Kidney (tissue), 14 donors: ENCODE measurements around the gene PPM1D. TPM values are rescaled to one million over a fixed set of nuclear protein-coding genes. Genes with fewer than 3 reads are reported as not detected.

Experiments
- DNase-seq, 5 donors: peaks; one replicate each; pipeline ENCODE4 v3.0.0-alpha.2; 2013 to 2020
- FAIRE-seq: peaks from 2 replicates; lab custom pipeline; 2012; peaks lifted over from hg19 to GRCh38; lab: Jason Lieb, UNC
- H3K27ac ChIP-seq, 2 donors: one replicate each; pipeline ENCODE4 v1.7.0; 2013; ENCODE audit warnings: low read depth in 2 of 2, low read length in 2 of 2, inconsistent platforms in 1 of 2
- H3K27me3 ChIP-seq: one replicate; pipeline ENCODE4 v1.7.1; 2013; ENCODE audit warnings: low read length, inconsistent platforms; ENCODE audit not compliant: control insufficient read depth, insufficient read depth
- H3K36me3 ChIP-seq, 3 donors: one replicate each; pipeline versions ENCODE4 v1.7.0 to v1.7.1; 2013; ENCODE audit warnings: low read length in 3 of 3, control low read depth in 1 of 3, inconsistent platforms in 1 of 3; ENCODE audit not compliant: insufficient read depth in 3 of 3, control insufficient read depth in 2 of 3
- H3K4me1 ChIP-seq, 3 donors: one replicate each; pipeline versions ENCODE4 v1.7.0 to v1.7.1; 2013; ENCODE audit warnings: low read length in 3 of 3, inconsistent platforms in 1 of 3, low read depth in 1 of 3; ENCODE audit not compliant: control insufficient read depth in 2 of 3, insufficient read depth in 2 of 3
- H3K4me3 ChIP-seq, 3 donors: one replicate each; pipeline versions ENCODE4 v1.7.0 to v1.8.1; 2013; ENCODE audit warnings: low read length in 3 of 3, control low read depth in 1 of 3, inconsistent platforms in 1 of 3
- H3K9ac ChIP-seq, 3 donors: one replicate each; pipeline versions ENCODE4 v1.7.0 to v1.7.1; 2013; ENCODE audit warnings: low read length in 3 of 3, control low read depth in 1 of 3, inconsistent platforms in 1 of 3
- H3K9me3 ChIP-seq, 3 donors: one replicate each; pipeline versions ENCODE4 v1.7.0 to v1.7.1; 2013; ENCODE audit warnings: low read length in 3 of 3, control low read depth in 1 of 3, inconsistent platforms in 1 of 3; ENCODE audit not compliant: control insufficient read depth in 2 of 3, insufficient read depth in 1 of 3
- CTCF ChIP-seq: IDR thresholded peaks from 3 replicates; pipeline ENCODE4 v1.5.1; 2012; ENCODE audit warnings: mild to moderate bottlenecking, moderate library complexity, borderline replicate concordance; ENCODE audit not compliant: insufficient read depth; ENCODE audit errors: extremely low read depth
- intact Hi-C: fragments of 100-400 bp; cut with DNase I; formaldehyde crosslinking; loops from one replicate; pipeline ENCODE4 v1.11.1; 2022
- polyA plus RNA-seq: library from polyadenylated mRNA; stranded (reverse); fragments of 350-450 nt; fragmentation: Illumina TruSeq; extraction: RNeasy Lipid Tissue Mini Kit (QIAGEN cat#74804); gene quantifications from one replicate; pipeline ENCODE4 v1.2.3, GENCODE V29; 2014; ENCODE audit warnings: low read depth, low replicate concordance; ENCODE audit not compliant: insufficient read depth
- total RNA-seq: library from RNA; stranded (reverse); fragmentation: NEBNext Ultra II Directional; extraction: Animal tissue kit (Norgen Biotek cat#: 25700); gene quantifications from one replicate; pipeline ENCODE4 v1.2.1, GENCODE V29; 2021
- donor health status: control.
- donor health status: control.
- donor health status: control.
- donor health status: control.
- donor health status: control.
- donor health status: DM: yes; HTN: yes; CAD: no.
- donor health status: Normal renal cell carcinoma (clear cell type).

PPM1D gene
- total and polyA plus RNA-seq, 2 donors from 2014 or later = 4.5 to 16.6 TPM

GRCh38 chr17:60555786-60556185 is 44.2 kb upstream of the PPM1D start:
- TF ChIP-seq CTCF = no peak
- Histone ChIP-seq H3K27ac (no peak overlapping the region), H3K27me3 (no peaks in the 10 kb centered on the region), H3K9me3 (peaks cover 0 to 5% (median 0%) of the 10 kb centered on the region in 3 donors), H3K4me3 (no peak overlapping the region), H3K36me3 (no peaks in the 10 kb centered on the region), H3K9ac (no peak overlapping the region), H3K4me1 (no peaks in the 10 kb centered on the region)
- intact Hi-C loops = no loop called here
- FAIRE-seq (no peak), DNase-seq (no peak)

GRCh38 chr17:60557805-60558204 is 42.2 kb upstream of the PPM1D start:
- Histone ChIP-seq H3K4me3 (no peak overlapping the region), H3K36me3 (no peaks in the 10 kb centered on the region), H3K9ac (no peak overlapping the region), H3K9me3 (peaks cover 0 to 5% (median 0%) of the 10 kb centered on the region in 3 donors), H3K27me3 (no peaks in the 10 kb centered on the region), H3K4me1 (peaks cover 2 to 9% (median 3%) of the 10 kb centered on the region in 3 donors), H3K27ac (no peak overlapping the region)
- FAIRE-seq (no peak), DNase-seq (no peak)
- intact Hi-C loops = no loop called here
- TF ChIP-seq CTCF = no peak

GRCh38 chr17:60559659-60559994 is 40.4 kb upstream of the PPM1D start:
- Histone ChIP-seq H3K27me3 (no peaks in the 10 kb centered on the region), H3K27ac (no peak overlapping the region), H3K4me3 (no peak overlapping the region), H3K9ac (no peak overlapping the region), H3K4me1 (peaks cover 2 to 10% (median 3%) of the 10 kb centered on the region in 3 donors), H3K9me3 (peaks cover 0 to 5% (median 0%) of the 10 kb centered on the region in 3 donors), H3K36me3 (no peaks in the 10 kb centered on the region)
- no peak for TF ChIP-seq CTCF
- DNase-seq = no peak
- intact Hi-C loops = no loop called here
- FAIRE-seq = no peak
